HepG2 (cell line): ENCODE measurements around the gene ELOVL2. TPM values are rescaled to one million over a fixed set of nuclear protein-coding genes. Genes with fewer than 3 reads are reported as not detected.

Experiments
- ATAC-seq: fragments of 200-7000 bp; cut with Tn5 transposase; 3 replicates; pipeline ENCODE4 v1.9.1; 2020; ENCODE audit warnings: mild to moderate bottlenecking, moderate library complexity
- BruUV-seq: library from RNA; stranded (reverse); fragments of 400-500 nt; replicated peaks from 2 replicates; lab custom pipeline; 2021; lab: Mats Ljungman, UMichigan
- CTCF ChIA-PET: fragments of 300-600 bp; formaldehyde crosslinking; extraction: SDS; loops from one replicate; lab custom pipeline; 2021; ENCODE audit warnings: low total read pairs, inconsistent platforms, low intra/inter-chr PET ratio; lab: Yijun Ruan, JAX
- POLR2A ChIA-PET: fragments of 350-600 bp; sonication (Branson Sonifier 250); formaldehyde crosslinking; loops from one replicate; lab custom pipeline; 2020; ENCODE audit warnings: antibody characterized with exemption, inconsistent platforms; lab: Yijun Ruan, JAX
- DNase-seq: peaks from one replicate; pipeline ENCODE4 v3.0.0-alpha.2; 2015; ENCODE audit warnings: low spot score
- FAIRE-seq: peaks from 3 replicates; lab custom pipeline; 2011; peaks lifted over from hg19 to GRCh38; lab: Jason Lieb, UNC
- H2AFZ ChIP-seq: one replicate; pipeline ENCODE4 v1.6.1; 2011; ENCODE audit warnings: low read length, inconsistent platforms
- H3K27ac ChIP-seq: fragments of 300-600 bp; 3 replicates; pipeline ENCODE4 v1.8.0; 2011; ENCODE audit warnings: mixed run types, mild to moderate bottlenecking, mixed read lengths, low read length, inconsistent platforms; ENCODE audit not compliant: insufficient read depth; ENCODE audit errors: extremely low read length
- H3K27me3 ChIP-seq, 2 experiments: fragments of 200-600 bp in 1 of 2; 2 replicates in 1 of 2; 3 replicates in 1 of 2; pipeline versions ENCODE4 v1.6.0 to v1.8.0; 2011; ENCODE audit warnings: low read length in 2 of 2, mild to moderate bottlenecking in 2 of 2, moderate library complexity in 2 of 2, inconsistent platforms in 1 of 2; ENCODE audit not compliant: insufficient read depth in 2 of 2, control insufficient read depth in 1 of 2
- H3K36me3 ChIP-seq, 2 experiments: fragments of 200-600 bp in 1 of 2; replicated peaks in 1 of 2; 2 replicates in 1 of 2; 3 replicates in 1 of 2; pipeline versions ENCODE4 v1.5.1 to v1.8.0; 2011; ENCODE audit warnings: low read length in 2 of 2, inconsistent platforms in 1 of 2; ENCODE audit not compliant: insufficient read depth in 2 of 2, control insufficient read depth in 1 of 2
- H3K4me1 ChIP-seq: 2 replicates; pipeline ENCODE4 v1.5.1; 2012; ENCODE audit warnings: low read length, inconsistent platforms; ENCODE audit not compliant: insufficient read depth
- H3K4me2 ChIP-seq: 2 replicates; pipeline ENCODE4 v1.6.0; 2011; ENCODE audit warnings: low read depth, low read length, inconsistent platforms
- H3K4me3 ChIP-seq, 3 experiments: fragments of 200-600 bp in 1 of 3; sonication (generic), shearing (Covaris generic) in 1 of 3; replicated peaks in 1 of 3; 2 replicates each; pipeline ENCODE4 v1.5.1; 2011 to 2016; ENCODE audit warnings: low read length in 3 of 3, inconsistent platforms in 2 of 3, low read depth in 2 of 3, mild to moderate bottlenecking in 2 of 3, control low read depth in 1 of 3, mixed read lengths in 1 of 3; ENCODE audit not compliant: insufficient read depth in 1 of 3
- H3K79me2 ChIP-seq: one replicate; pipeline ENCODE4 v1.6.1; 2011; ENCODE audit warnings: low read length, inconsistent platforms; ENCODE audit not compliant: insufficient read depth
- H3K9ac ChIP-seq: 2 replicates; pipeline ENCODE4 v1.6.0; 2011; ENCODE audit warnings: mild to moderate bottlenecking, low read depth, low read length, inconsistent platforms; ENCODE audit not compliant: insufficient read depth
- H3K9me3 ChIP-seq: 2 replicates; pipeline ENCODE4 v1.5.1; 2012; ENCODE audit warnings: mild to moderate bottlenecking, low read length
- H4K20me1 ChIP-seq: 2 replicates; pipeline ENCODE4 v1.6.0; 2011; ENCODE audit warnings: inconsistent platforms, mild to moderate bottlenecking, low read length, moderate library complexity; ENCODE audit not compliant: insufficient read depth
- CBFB ChIP-seq: sonication (generic); formaldehyde crosslinking; IDR thresholded peaks from 2 replicates; pipeline ENCODE4 v1.4.0; 2020; ENCODE audit warnings: missing genetic modification reagents
- FOXK1 ChIP-seq: sonication (generic); formaldehyde crosslinking; IDR thresholded peaks from 2 replicates; pipeline ENCODE4 v1.4.0; 2020; ENCODE audit warnings: low read depth, missing genetic modification reagents, borderline replicate concordance
- MTA1 ChIP-seq: sonication (generic); formaldehyde crosslinking; IDR thresholded peaks from 2 replicates; pipeline ENCODE4 v1.4.0; 2020; ENCODE audit warnings: missing genetic modification reagents, mild to moderate bottlenecking, borderline replicate concordance
- SRY ChIP-seq: sonication (generic); formaldehyde crosslinking; IDR thresholded peaks from 2 replicates; pipeline ENCODE4 v1.8.0; 2022; ENCODE audit warnings: mild to moderate bottlenecking, missing genetic modification reagents
- ZNF432 ChIP-seq: sonication (generic); formaldehyde crosslinking; IDR thresholded peaks from 2 replicates; pipeline ENCODE4 v1.5.0; 2020; ENCODE audit warnings: missing genetic modification reagents, mild to moderate bottlenecking, borderline replicate concordance
- ZNF670 ChIP-seq: sonication (generic); formaldehyde crosslinking; IDR thresholded peaks from 2 replicates; pipeline ENCODE4 v1.8.0; 2022; ENCODE audit warnings: mild to moderate bottlenecking, missing genetic modification reagents, borderline replicate concordance
- WGBS: methylation state at CpG from one replicate; pipeline ENCODE4 v1.1.6; 2017; ENCODE audit warnings: low lambda C conversion rate; 5-methylcytosine and 5-hydroxymethylcytosine counted together
- in situ Hi-C: cut with HindIII; loops from 2 replicates; pipeline ENCODE4 v1.10.0; 2017; ENCODE audit warnings: low pct_unique_long_range_greater_than_20kb; ENCODE audit not compliant: extremely low pct_ligation_motif_present
- intact Hi-C: fragments of 100-400 bp; cut with micrococcal nuclease; formaldehyde crosslinking; loops from one replicate; pipeline ENCODE4 v1.10.0; 2022; ENCODE audit not compliant: unreplicated experiment
- polyA plus RNA-seq, 8 experiments: library from polyadenylated mRNA; depleted of rRNA in 3 of 8; stranded (reverse) in 7 of 8; unstranded in 1 of 8; fragments of >200 nt; fragmentation: Illumina TruSeq in 4 of 8; extraction: Trizol in 4 of 8; gene quantifications; 2 replicates each; pipeline versions ENCODE4 v1.2.1 to v1.2.3, GENCODE V29; 2011 to 2016; ENCODE audit warnings: low read depth in 4 of 8, missing spikeins in 1 of 8, mixed read lengths in 1 of 8; ENCODE audit not compliant: insufficient read depth in 1 of 8
- total RNA-seq, 5 experiments: library from RNA; depleted of rRNA; stranded (reverse); fragments of >200 nt; fragmentation: Illumina TruSeq; extraction: Trizol; gene quantifications; 2 replicates each; pipeline ENCODE4 v1.2.3, GENCODE V29; 2016; ENCODE audit warnings: low read depth in 1 of 5
- TF ChIP-seq, protein P1 (sequence below): sonication (generic); formaldehyde crosslinking; conservative IDR thresholded peaks from 2 replicates; pipeline ENCODE4 v1.8.0; 2022; ENCODE audit warnings: mild to moderate bottlenecking, moderate library complexity, missing genetic modification reagents
- TF ChIP-seq, protein P2 (sequence below), 2 experiments: fragments of 450-650 bp in 1 of 2; sonication (generic) in 1 of 2; formaldehyde crosslinking; IDR thresholded peaks; 2 replicates each; pipeline versions ENCODE4 v1.5.0 to v1.8.0; 2020 to 2022; ENCODE audit warnings: mild to moderate bottlenecking in 1 of 2, missing genetic modification reagents in 1 of 2
- TF ChIP-seq, protein P3 (sequence below): sonication (generic); formaldehyde crosslinking; IDR thresholded peaks from 2 replicates; pipeline ENCODE4 v1.5.0; 2020; ENCODE audit warnings: mild to moderate bottlenecking, missing genetic modification reagents

The ELOVL2 gene
- total and polyA plus RNA-seq, 2 of the 13 experiments (the other 11 are each of a cell fraction or from before 2014, with no cell fraction given): 43.6 to 65.4 TPM

DNA sequence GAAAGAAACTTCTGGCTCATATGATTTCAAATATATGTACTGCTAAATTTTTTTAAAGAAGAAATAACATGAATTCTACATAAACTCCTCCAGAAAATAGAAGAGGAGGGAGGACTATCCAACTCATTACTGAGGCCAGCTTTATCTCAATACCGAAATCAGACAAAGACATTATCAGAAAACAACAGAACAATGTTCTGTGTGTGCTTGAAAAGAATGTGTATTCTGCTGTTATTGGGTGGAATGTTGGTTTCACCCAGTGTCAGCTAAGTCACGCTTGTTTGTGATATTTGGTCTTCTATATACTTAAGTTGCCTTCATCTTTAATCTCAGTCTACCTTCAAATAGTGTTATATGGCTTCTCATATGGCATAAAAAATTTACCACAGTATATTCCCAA, 18.6 kb upstream of the ELOVL2 start:
- Histone ChIP-seq H4K20me1 (no peaks in the 10 kb centered on the region), H3K4me1 (peaks cover 30% of the 10 kb centered on the region), H3K4me3 (no peak overlapping the region), H3K9me3 (no peaks in the 10 kb centered on the region), H3K27ac (no peak overlapping the region), H3K36me3 (no peaks in the 10 kb centered on the region), H3K9ac (no peak overlapping the region), H2AFZ (no peak overlapping the region), H3K4me2 (no peak overlapping the region), H3K27me3 (no peaks in the 10 kb centered on the region), H3K79me2 (no peaks in the 10 kb centered on the region)
- no peak for TF ChIP-seq ZNF432 (CRISPR knock-in tag)
- intact Hi-C loops (no loop called here), in situ Hi-C loops (loop anchor here (25.0 kb wide), 1 partner anchor 575 kb away; no protein-coding TSS in a partner anchor)
- CTCF ChIA-PET: no interaction called here
- DNase-seq (no peak), FAIRE-seq (no peak), ATAC-seq (no peak)
- 81% methylated on average over 2 of the region's 2 CpGs for WGBS
- BruUV-seq: no TSS peak
- POLR2A ChIA-PET: no interaction called here

DNA sequence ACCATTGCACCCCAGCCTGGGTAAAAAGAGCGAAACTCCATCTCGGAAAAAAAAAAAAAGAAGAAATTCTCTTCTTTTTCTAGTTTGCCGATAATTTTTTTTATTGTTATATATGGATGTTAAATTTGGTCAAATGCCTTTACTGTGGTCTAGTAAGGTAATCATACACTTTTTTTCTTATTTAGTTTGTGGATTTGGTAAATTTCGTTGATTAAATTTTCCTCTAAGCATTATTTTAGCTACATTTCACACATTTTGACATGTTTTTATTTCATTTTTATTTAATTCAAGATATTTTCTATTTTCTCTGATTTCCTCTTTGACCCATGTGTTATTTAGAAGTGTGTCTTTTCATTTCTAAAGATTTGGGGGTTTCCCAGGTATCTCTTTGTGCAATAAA, 18.0 kb upstream of the ELOVL2 start:
- Histone ChIP-seq H3K9me3 (no peaks in the 10 kb centered on the region), H3K4me1 (peaks cover 25% of the 10 kb centered on the region), H3K9ac (no peak overlapping the region), H3K79me2 (no peaks in the 10 kb centered on the region), H3K4me2 (no peak overlapping the region), H2AFZ (no peak overlapping the region), H3K36me3 (no peaks in the 10 kb centered on the region), H4K20me1 (no peaks in the 10 kb centered on the region), H3K4me3 (no peak overlapping the region), H3K27me3 (no peaks in the 10 kb centered on the region), H3K27ac (no peak overlapping the region)
- intact Hi-C loops (no loop called here), in situ Hi-C loops (loop anchor here (25.0 kb wide), 1 partner anchor 575 kb away; no protein-coding TSS in a partner anchor)
- no TSS peak for BruUV-seq
- 89% methylated on average over 4 of the region's 4 CpGs for WGBS
- no peak for TF ChIP-seq MTA1 (CRISPR knock-in tag)
- TF ChIP-seq, protein P1, sequence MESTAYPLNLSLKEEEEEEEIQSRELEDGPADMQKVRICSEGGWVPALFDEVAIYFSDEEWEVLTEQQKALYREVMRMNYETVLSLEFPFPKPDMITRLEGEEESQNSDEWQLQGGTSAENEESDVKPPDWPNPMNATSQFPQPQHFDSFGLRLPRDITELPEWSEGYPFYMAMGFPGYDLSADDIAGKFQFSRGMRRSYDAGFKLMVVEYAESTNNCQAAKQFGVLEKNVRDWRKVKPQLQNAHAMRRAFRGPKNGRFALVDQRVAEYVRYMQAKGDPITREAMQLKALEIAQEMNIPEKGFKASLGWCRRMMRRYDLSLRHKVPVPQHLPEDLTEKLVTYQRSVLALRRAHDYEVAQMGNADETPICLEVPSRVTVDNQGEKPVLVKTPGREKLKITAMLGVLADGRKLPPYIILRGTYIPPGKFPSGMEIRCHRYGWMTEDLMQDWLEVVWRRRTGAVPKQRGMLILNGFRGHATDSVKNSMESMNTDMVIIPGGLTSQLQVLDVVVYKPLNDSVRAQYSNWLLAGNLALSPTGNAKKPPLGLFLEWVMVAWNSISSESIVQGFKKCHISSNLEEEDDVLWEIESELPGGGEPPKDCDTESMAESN (CRISPR knock-in tag): no peak
- TF ChIP-seq ZNF670: no peak
- no peak for TF ChIP-seq FOXK1 (CRISPR knock-in tag)
- TF ChIP-seq ZNF432 (CRISPR knock-in tag): no peak
- no peak for TF ChIP-seq CBFB (CRISPR knock-in tag)
- TF ChIP-seq, protein P2, sequence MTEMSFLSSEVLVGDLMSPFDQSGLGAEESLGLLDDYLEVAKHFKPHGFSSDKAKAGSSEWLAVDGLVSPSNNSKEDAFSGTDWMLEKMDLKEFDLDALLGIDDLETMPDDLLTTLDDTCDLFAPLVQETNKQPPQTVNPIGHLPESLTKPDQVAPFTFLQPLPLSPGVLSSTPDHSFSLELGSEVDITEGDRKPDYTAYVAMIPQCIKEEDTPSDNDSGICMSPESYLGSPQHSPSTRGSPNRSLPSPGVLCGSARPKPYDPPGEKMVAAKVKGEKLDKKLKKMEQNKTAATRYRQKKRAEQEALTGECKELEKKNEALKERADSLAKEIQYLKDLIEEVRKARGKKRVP (CRISPR knock-in tag; IDR thresholded peaks at IDR 0.05): no peak
- TF ChIP-seq, protein P3, sequence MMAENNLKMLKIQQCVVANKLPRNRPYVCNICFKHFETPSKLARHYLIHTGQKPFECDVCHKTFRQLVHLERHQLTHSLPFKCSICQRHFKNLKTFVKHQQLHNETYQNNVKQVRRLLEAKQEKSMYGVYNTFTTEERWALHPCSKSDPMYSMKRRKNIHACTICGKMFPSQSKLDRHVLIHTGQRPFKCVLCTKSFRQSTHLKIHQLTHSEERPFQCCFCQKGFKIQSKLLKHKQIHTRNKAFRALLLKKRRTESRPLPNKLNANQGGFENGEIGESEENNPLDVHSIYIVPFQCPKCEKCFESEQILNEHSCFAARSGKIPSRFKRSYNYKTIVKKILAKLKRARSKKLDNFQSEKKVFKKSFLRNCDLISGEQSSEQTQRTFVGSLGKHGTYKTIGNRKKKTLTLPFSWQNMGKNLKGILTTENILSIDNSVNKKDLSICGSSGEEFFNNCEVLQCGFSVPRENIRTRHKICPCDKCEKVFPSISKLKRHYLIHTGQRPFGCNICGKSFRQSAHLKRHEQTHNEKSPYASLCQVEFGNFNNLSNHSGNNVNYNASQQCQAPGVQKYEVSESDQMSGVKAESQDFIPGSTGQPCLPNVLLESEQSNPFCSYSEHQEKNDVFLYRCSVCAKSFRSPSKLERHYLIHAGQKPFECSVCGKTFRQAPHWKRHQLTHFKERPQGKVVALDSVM: no peak
- TF ChIP-seq SRY (CRISPR knock-in tag): no peak
- DNase-seq (no peak), ATAC-seq (no peak), FAIRE-seq (no peak)
- ChIA-PET CTCF (no interaction called here), POLR2A (no interaction called here)
